Dedifferentiated amniotic fluid mesenchymal stem cell (primary cell): ENCODE data around the gene TUBB2B.
"Not testable (repeated sequence)": the region's sequence is repeated elsewhere in the genome, so short reads cannot be mapped to it uniquely, and the experiment has no call there.

Experiments
- DNase-seq: peaks from one replicate; pipeline ENCODE4 v3.0.0-alpha.2; 2016; ENCODE audit errors: extremely low spot score

The TUBB2B gene

DNA sequence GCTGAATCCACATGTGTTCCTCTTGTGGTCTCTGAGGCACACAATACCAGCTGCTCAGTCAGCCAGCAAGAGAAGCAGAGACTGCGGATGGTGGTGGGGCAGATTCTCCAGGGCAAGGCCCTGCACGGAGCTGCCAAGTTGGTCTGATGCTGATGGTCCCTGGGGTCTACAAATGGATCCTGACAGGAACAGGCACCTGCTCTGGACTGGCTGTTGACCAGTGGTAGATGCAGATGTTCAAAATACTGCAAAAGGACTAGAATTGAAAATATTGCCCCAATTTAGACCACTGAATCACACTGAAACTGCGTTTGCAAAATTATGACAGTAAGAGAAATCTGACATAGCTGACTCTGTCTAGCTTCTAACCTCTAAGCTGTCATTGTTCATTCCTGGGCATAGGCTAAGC is 40.5 kb downstream of the TUBB2B start:
- no peak for DNase-seq

DNA sequence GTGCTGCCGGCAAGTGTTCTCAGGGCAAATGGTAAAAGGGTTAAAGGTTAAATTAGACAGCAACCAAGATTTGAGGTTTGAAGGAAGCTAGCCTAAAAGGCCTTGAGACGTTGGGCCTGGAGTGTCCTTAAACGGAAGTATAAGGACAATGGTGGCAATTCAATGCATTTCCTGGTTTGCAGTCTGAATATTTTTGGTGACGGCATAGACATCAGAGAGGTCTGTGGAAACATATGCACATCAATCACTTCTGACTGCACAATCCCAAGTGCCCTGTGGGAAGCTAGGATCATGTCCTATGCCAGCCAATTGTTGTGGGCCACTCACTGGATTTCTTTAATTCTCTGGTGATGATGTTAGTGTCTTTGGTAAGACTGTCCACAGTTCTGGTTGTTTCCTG is 44.4 kb downstream of the TUBB2B start:
- no peak for DNase-seq

DNA sequence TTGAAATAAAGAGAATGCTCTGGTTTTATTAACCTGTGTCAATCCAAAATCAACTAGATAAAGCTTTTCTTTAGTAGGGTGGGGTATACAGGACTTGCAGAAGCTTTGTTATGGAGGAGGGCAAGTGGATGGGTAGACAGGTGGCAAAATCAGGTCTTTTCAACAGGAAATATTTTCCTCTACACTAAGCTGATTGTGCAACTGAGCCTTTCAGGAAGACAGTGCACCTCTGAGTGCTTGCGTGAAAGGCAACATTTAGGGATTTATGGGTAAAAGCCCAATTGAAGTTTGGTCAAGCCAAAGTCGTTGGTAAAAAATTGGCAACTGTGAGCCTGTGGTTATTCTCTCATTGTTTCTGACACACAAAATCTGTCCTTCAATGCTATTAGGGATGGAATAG is 46.3 kb downstream of the TUBB2B start:
- no peak for DNase-seq

DNA sequence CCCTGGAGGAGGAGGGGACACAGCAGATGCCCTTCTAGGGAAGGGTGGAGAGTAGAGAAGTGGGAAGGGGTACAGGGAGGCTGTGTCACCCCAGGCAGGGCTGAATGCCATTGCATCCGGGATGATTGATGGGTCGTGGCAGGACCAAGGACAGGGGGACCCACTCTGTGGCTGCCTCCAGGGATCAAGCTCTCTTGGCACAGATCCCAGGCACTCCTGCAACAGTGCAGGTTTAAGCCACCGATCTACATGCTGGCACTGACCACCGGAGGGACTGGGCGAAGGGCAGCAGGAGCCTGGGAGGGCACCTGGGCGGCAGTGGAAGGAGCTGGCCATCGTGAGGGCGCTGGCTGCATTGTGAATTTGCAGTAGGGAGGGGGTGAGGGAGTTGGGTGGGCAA is 47.5 kb downstream of the TUBB2B start:
- DNase-seq, result not testable (repeated sequence)

DNA sequence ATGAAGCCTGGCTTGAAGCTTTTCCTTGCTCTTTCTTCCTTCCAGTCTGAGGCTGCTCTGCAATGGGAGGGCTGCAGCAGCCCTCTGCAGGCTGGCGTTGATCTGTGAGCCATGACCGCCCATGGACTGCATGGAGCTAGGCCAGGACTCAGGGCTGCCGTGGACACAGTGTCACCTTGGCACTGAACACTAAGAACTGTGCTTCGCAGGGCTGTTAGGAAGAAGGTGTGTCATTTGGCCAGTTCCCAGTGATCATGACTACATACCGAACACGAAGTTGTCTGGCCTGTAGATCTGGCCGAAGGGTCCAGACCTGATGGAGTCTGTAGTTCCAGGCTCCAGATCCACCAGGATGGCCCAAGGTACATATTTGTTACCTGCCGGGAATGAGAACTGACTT is 48.8 kb downstream of the TUBB2B start:
- not testable (repeated sequence) for DNase-seq

DNA sequence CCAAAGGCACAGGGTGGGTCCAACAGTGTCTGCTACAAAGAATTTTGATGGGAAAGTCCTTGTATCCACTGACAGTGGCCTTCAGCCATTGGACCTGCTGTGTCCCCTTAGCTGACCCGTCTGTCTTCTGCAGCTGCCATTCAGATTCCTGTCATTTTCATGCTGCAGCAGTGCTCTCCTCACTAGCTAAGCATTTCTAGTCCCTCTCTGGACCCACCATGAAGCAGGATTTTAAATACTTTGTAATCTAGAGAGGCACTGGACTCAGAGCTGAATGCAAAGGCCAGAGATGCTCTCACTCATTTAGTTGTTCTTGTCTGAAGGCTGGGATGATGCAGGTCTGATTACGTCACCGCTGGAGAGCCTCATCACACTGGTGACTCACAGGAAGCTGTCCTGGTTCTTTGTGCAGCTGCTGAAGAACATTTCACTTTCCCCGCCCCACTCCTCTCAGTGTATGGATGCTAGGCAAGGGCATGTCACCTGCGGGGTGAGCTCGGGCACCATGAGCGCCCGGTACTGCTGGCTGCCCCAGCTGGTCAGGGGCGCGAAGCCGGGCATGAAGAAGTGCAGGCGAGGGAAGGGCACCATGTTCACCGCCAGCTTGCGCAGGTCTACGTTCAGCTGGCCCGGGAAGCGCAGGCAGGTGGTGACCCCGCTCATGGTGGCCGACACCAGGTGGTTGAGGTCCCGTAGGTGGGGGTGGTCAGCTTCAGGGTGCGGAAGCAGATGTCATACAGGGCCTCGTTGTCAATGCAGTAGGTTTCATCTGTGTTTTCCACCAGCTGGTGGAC is 50.7 kb downstream of the TUBB2B start:
- DNase-seq, result peak; percentile 60

DNA sequence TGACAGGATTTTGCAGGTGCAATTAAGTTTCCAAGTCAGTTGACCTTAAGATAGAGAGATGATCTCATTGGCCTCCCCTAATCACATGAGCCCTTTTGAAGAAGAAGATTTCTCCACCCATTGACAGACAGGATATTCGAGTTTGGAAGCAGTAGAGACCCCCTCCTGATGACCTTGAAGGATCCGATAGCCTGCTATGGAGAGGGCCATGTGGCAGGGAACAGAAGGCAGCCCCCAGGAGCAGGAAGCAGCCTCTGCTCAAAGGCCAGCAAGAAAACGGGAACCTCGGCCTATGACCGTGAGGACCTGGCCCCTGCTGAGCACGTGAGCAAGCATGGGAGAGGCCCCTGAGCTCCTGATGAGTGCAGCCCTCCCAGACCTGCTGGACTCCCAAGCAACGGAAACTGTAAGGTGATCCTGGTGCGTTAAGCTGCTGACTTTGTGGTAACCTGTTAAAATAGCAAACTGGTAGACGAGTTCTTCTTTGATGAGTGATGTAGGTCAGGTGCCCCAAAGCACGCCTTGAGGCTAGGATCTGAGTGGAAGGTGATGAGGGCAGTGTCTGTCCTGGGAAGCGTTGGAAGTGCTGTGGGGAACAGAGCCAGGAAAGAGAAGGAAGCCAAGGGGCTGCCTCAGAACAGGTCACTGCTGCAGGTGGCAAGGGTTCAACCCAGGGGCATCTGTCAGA is 51.6 kb downstream of the TUBB2B start:
- no peak for DNase-seq
